ENCODE measurements around the gene WWC1. TPM values are rescaled to one million over a fixed set of nuclear protein-coding genes. Genes with fewer than 3 reads are reported as not detected.

Gene WWC1
- total and polyA plus RNA-seq, 9 of the 15 experiments (the other 6 are each of a cell fraction or from before 2014, with no cell fraction given): under 0.01 to 0.54 (median 0.42) TPM; not detected in 6

DNA sequence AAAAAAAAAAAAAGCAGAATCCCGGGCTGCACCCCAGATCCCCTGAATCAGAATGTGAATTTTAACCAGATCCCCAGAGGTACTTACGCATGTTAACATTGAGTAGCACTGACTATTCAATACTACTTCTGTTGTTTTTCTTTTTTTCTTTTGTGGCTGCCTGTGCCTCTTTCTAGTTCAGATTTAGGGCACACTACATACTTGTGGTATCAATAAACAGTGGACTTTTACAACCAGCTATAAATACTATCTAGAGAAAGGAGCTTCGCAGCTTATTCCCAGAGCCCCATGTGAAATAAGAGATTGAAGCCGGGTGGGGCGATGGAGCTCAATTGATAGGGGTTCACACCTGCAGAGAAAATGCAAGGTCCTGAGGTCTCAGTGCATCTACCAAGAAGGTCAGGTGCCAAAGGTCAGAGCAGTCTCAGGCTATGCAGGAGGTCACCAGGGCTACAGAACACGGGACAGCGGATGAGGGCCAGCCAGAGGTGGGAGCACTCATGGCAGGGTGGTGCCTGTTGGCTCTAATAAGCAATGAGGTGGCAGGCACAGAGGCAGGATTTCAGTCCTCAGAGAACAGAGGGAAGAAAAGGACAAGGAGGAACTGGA lies 22.3 kb downstream of the WWC1 start:
- no peak for DNase-seq (ENCODE audit: extremely low read depth in 1 of 4, low spot score in 3 of 4)
- no peak for ATAC-seq
- no peak overlapping the region for H2AFZ ChIP-seq (ENCODE audit: low read depth, low read length)
- in situ Hi-C loops (cut with MboI): no loop called here
- no peak overlapping the region for H3K4me3 ChIP-seq
- WGBS (ENCODE audit: insufficient coverage, low coverage, missing lambda C conversion rate): 1% methylated on average over 6 of the region's 7 CpGs
- TF ChIP-seq CBFA2T2 (conservative IDR thresholded peaks at IDR 0.05): no peak
- no peak for TF ChIP-seq POLR3A (IDR thresholded peaks at IDR 0.05; ENCODE audit: borderline replicate concordance, extremely low read depth, insufficient read depth, insufficient read length)
- TF ChIP-seq ZNF79 (CRISPR knock-in tag; IDR thresholded peaks at IDR 0.05; ENCODE audit: low read depth): no peak
- no peak for TF ChIP-seq ZNF197 (CRISPR knock-in tag; IDR thresholded peaks at IDR 0.05; ENCODE audit: low read depth)
- no peak for TF ChIP-seq PHF21A (IDR thresholded peaks at IDR 0.05; ENCODE audit: borderline replicate concordance, low read depth)
- TF ChIP-seq ATF6 (CRISPR knock-in tag; IDR thresholded peaks at IDR 0.05): no peak
- TF ChIP-seq NFE2 (IDR thresholded peaks at IDR 0.05; ENCODE audit: low read depth): no peak
- TF ChIP-seq ZC3H11A (IDR thresholded peaks at IDR 0.05; ENCODE audit: low read depth, low read length): no peak
- TF ChIP-seq PCBP1 (IDR thresholded peaks at IDR 0.05; ENCODE audit: low read depth, low read length, poor library complexity, severe bottlenecking): no peak
- H3K4me2 ChIP-seq (ENCODE audit: insufficient read depth, low read length): no peak overlapping the region
- FAIRE-seq: no peak
- no peak overlapping the region for H3K9ac ChIP-seq (ENCODE audit: insufficient read depth in 1 of 2, low read depth in 2 of 2, low read length in 2 of 2)
- BruUV-seq (replicated peaks): no TSS peak
- H3K27me3 ChIP-seq (ENCODE audit: control insufficient read depth in 2 of 2, insufficient read depth in 2 of 2, low read length in 2 of 2): peaks cover 3 to 15% of the 10 kb centered on the region in 2 experiments; a peak in 2 of 5 replicates
- POLR2A ChIA-PET: no interaction called here
- H3K4me1 ChIP-seq (replicated peaks in 1 of 2; ENCODE audit: control insufficient read depth in 2 of 2, insufficient read depth in 2 of 2, low read length in 2 of 2): peaks cover 0 to 3% of the 10 kb centered on the region in 2 experiments; a peak in 2 of 5 replicates
- no peaks in the 10 kb centered on the region for H3K36me3 ChIP-seq (ENCODE audit: control insufficient read depth, insufficient read depth, low read length)
- intact Hi-C loops (cut with micrococcal nuclease): no loop called here
- H3K27ac ChIP-seq (ENCODE audit: extremely low read depth, low read depth, low read length): no peak overlapping the region
- H3K9me3 ChIP-seq (replicated peaks; ENCODE audit: control insufficient read depth, insufficient read depth, low read depth, low read length): no peaks in the 10 kb centered on the region
- H4K20me1 ChIP-seq (replicated peaks; ENCODE audit: control insufficient read depth, insufficient read depth, low read length): peaks cover 8% of the 10 kb centered on the region; the same call in 1 of the 2 replicates
- CTCF ChIA-PET (ENCODE audit: low intra/inter-chr PET ratio): no interaction called here
- no peaks in the 10 kb centered on the region for H3K79me2 ChIP-seq (ENCODE audit: control insufficient read depth, insufficient read depth, low read length)
- H3K9me1 ChIP-seq (ENCODE audit: control insufficient read depth, insufficient read depth, low read length): no peaks in the 10 kb centered on the region

Data from K562 (cell line).